Activated CD4-positive, alpha-beta T cell treated with anti-CD3 and anti-CD28 coated beads, Interleukin-2, amount 10 ng/mL, durations not matched to agents 24 days and 14 days (primary cell): Measurements from ENCODE around the gene MISP3. TPM values are rescaled to one million over a fixed set of nuclear protein-coding genes. Genes with fewer than 3 reads are reported as not detected.

Experiments used
- DNase-seq: peaks from one replicate; pipeline ENCODE4 v3.0.0; 2022
- H3K27ac Mint-ChIP-seq: one replicate; pipeline ENCODE4 v1.8.0; 2022; ENCODE audit warnings: mild to moderate bottlenecking, mixed read lengths
- H3K27me3 Mint-ChIP-seq: one replicate; pipeline ENCODE4 v1.8.0; 2022; ENCODE audit warnings: mixed read lengths
- H3K36me3 Mint-ChIP-seq: one replicate; pipeline ENCODE4 v1.8.0; 2022; ENCODE audit warnings: low read depth, mild to moderate bottlenecking, mixed read lengths
- H3K4me1 Mint-ChIP-seq: one replicate; pipeline ENCODE4 v1.8.0; 2021; ENCODE audit warnings: mixed read lengths
- H3K4me3 Mint-ChIP-seq: one replicate; pipeline ENCODE4 v1.8.0; 2022; ENCODE audit warnings: mild to moderate bottlenecking, moderate library complexity, mixed read lengths
- H3K9me3 Mint-ChIP-seq: one replicate; pipeline ENCODE4 v1.8.0; 2021; ENCODE audit warnings: mixed read lengths
- intact Hi-C: fragments of 100-400 bp; cut with micrococcal nuclease; formaldehyde crosslinking; loops from one replicate; pipeline ENCODE4 v1.15.1; 2023
- total RNA-seq: library from RNA; stranded (reverse); gene quantifications from 2 replicates; pipeline ENCODE4 v1.2.3, GENCODE V29; 2022

Gene MISP3
- total RNA-seq, 1 donor from 2014 or later = 2.7 TPM

- Mint-ChIP-seq H3K4me1 (peaks cover 16% of the 10 kb centered on the region), H3K4me3 (peak overlapping the region; percentile 99), H3K27ac (peak overlapping the region; percentile 99), H3K9me3 (no peaks in the 10 kb centered on the region), H3K27me3 (peaks cover 6% of the 10 kb centered on the region), H3K36me3 (peaks cover 2% of the 10 kb centered on the region)
- DNase-seq = peak; percentile 83
- intact Hi-C loops = loop anchor here (1.0 to 10.0 kb wide), 7 partner anchors 7 to 299 kb away; partner anchors contain the start of genes C19orf53 and RFX1
Measured at GRCh38 chr19:14073925-14074838, 1.6 kb downstream of the MISP3 start.

DNA sequence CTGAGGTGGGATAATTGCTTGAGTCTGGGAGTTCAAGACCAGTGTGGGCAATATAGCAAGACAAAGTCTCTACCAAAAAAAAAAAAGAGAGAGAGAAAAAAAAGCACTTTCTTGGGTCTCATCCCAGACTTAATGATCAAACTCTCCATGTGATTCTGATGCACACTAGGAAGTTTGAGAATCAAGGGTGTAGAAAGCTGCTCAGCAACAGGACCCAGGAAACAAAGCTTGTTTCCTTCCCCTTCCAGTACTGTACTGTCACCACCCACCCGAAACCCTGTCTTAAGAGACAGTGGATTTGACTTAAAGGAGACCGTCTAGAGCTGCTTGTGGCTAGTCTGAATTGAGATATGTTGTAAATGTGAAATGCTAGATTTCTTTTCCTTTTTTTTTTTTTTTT, 5.8 kb downstream of the MISP3 start:
- H3K27me3 Mint-ChIP-seq = peaks cover 3% of the 10 kb centered on the region

DNA sequence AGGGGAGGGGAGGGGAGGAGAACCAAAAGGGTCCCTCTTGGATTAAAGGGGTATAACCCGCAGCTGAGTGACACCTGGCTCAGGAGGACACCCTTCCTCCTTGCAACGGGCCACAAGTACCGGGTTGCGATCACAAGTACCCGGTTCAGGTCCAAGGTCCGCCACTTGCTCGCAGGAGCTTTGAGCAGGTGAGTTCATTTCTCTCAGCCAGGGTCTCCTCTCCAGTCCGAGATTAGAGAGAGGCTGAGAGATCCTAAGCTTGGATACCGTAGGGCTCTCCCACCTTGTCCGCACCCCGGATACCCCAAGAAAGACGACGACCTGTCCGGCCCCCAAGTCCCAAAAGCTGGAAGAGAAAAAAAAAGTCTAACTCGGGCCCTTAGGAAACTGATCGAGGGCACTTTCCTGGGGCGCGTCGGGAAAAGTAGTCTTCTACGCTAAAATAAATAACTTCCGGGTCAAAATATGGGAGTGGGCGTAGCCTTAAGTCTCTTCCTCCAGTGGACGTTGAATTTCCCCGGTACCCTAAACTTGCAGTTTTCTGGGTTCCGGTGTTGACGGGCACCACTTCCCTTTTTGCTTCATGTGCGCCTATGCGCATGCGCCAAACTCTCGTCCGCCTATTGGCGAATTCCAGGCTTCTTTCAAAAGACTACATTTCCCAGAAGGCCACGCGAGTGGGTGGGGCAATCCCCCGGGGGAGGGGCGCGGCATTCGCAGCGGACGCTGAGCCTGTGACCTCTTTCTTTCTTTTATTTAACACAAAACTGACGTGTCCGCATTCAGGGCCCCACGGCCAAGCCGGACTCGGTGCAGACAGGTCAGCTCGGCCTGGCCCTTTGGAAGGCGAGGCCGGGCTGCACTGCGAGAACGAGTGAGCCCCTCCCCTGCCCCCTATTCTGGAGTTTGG, 8.6 kb downstream of the MISP3 start:
- Mint-ChIP-seq H3K4me3 (peak overlapping the region; percentile 96), H3K4me1 (peaks cover 19% of the 10 kb centered on the region), H3K36me3 (peaks cover 3% of the 10 kb centered on the region), H3K9me3 (no peaks in the 10 kb centered on the region), H3K27me3 (no peaks in the 10 kb centered on the region), H3K27ac (peak overlapping the region; percentile 93)
- intact Hi-C loops = loop anchor here (1.0 to 5.0 kb wide), 6 partner anchors 8 to 930 kb away; partner anchors contain the start of genes ASF1B, DCAF15, IER2 and RFX1
- peak; percentile 100 for DNase-seq

More for the DNA sequence above, 5.8 kb downstream of the MISP3 start:
- Mint-ChIP-seq H3K4me3 (no peak overlapping the region), H3K4me1 (peaks cover 28% of the 10 kb centered on the region), H3K27ac (no peak overlapping the region), H3K36me3 (peaks cover 2% of the 10 kb centered on the region), H3K9me3 (no peaks in the 10 kb centered on the region)
- no peak for DNase-seq
- intact Hi-C loops = loop anchor here (10.0 kb wide), 1 partner anchor 304 kb away; the partner anchor contains the start of gene C19orf53

GRCh38 chr19:14081797-14082674, 9.4 kb downstream of the MISP3 start:
- Mint-ChIP-seq H3K27me3 (no peaks in the 10 kb centered on the region), H3K36me3 (peaks cover 9% of the 10 kb centered on the region), H3K27ac (peak overlapping the region; percentile 93), H3K4me3 (peak overlapping the region; percentile 96), H3K4me1 (peaks cover 19% of the 10 kb centered on the region), H3K9me3 (no peaks in the 10 kb centered on the region)
- intact Hi-C loops = loop anchor here (1.0 to 5.0 kb wide), 6 partner anchors 9 to 931 kb away; partner anchors contain the start of genes ASF1B, DCAF15, IER2 and RFX1
- DNase-seq = peak; percentile 78

DNA sequence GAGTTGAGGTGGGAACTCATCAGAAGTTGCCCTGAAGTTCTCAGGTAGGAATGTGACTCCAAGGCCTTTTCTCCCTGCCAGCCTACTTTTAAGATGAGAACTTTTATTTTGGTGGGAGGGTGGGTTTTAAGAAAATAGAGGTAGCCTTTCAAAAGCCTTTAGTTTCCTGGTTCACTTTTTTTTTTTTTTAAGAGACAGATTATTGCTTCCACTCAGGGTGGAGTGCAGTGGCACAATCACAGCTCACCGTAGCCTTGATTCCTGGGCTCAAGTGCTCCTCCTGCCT, 10.0 kb downstream of the MISP3 start:
- Mint-ChIP-seq H3K4me1 (peaks cover 17% of the 10 kb centered on the region), H3K27ac (no peak overlapping the region), H3K27me3 (no peaks in the 10 kb centered on the region), H3K4me3 (peak overlapping the region; percentile 96), H3K9me3 (no peaks in the 10 kb centered on the region), H3K36me3 (peaks cover 11% of the 10 kb centered on the region)
- DNase-seq = no peak
- intact Hi-C loops = loop anchor here (5.0 kb wide), 1 partner anchor 55 kb away; the partner anchor contains the start of gene ASF1B

- intact Hi-C loops = no loop called here
- H3K36me3 Mint-ChIP-seq = peaks cover 25% of the 10 kb centered on the region
- no peak within 1 kb of the TSS for H3K4me3 Mint-ChIP-seq
- no peaks in the 10 kb centered on the region for H3K27me3 Mint-ChIP-seq
- H3K27ac Mint-ChIP-seq = no peak within 1 kb of the TSS
- H3K4me1 Mint-ChIP-seq = peaks cover 20% of the 10 kb centered on the region
- no peak for DNase-seq
- no peaks in the 10 kb centered on the region for H3K9me3 Mint-ChIP-seq
Measured at GRCh38 chr19:14085309-14085995, 12.9 kb downstream of the MISP3 start, which contains the start of gene C19orf67. Gene C19orf67 (minus strand): TSS chr19:14085783. CDS start chr19:14085627, 156 bp downstream.

- H3K27me3 Mint-ChIP-seq = no peaks in the 10 kb centered on the region
- H3K9me3 Mint-ChIP-seq = no peaks in the 10 kb centered on the region
- DNase-seq = no peak
- no peak overlapping the region for H3K4me3 Mint-ChIP-seq
- intact Hi-C loops = no loop called here
- peaks cover 20% of the 10 kb centered on the region for H3K4me1 Mint-ChIP-seq
- no peak overlapping the region for H3K27ac Mint-ChIP-seq
- peaks cover 25% of the 10 kb centered on the region for H3K36me3 Mint-ChIP-seq
Measured at GRCh38 chr19:14086098-14086497, 13.5 kb downstream of the MISP3 start.

DNA sequence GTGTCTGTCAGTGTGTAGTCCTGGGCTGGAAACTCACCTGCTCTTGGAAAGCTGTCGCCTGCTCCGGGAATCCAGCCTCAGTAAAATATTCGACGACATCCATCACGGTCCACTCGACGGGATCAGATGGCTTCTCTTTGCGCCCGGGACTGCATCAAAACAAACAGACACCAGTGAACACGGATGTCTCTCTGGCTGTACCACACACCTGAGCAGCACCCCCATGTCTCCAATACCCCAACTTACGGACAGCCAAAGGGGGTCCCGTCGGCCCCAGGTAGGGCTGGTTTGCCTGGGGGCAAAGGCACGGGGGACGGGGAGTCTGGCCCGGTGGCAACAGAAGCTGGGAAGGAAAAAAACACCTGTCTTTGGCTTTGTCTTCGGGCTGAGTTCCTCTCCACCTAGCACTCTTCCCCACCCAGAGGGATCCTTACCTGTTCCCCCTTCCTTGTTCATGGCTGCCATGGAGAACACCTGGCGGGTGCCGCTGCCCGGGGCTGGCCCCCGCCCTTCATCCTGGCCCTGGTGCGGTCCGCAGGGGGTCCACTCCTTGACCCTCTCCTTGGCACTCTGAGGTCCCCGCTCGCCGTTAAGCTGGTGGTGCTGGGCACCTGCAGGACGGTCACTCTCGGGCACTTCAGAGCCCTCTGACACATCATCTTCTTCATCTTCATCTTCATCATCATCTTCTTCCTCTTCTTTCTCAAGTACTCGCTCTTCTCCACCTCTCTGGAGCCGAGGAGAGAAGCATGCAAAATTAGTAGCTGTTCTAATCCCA, 16.2 kb downstream of the MISP3 start:
- H3K4me1 Mint-ChIP-seq = peaks cover 18% of the 10 kb centered on the region
- intact Hi-C loops = no loop called here
- DNase-seq = peak; percentile 60
- H3K27me3 Mint-ChIP-seq = no peaks in the 10 kb centered on the region
- peaks cover 5% of the 10 kb centered on the region for H3K9me3 Mint-ChIP-seq
- H3K27ac Mint-ChIP-seq = peak overlapping the region; percentile 67
- peaks cover 39% of the 10 kb centered on the region for H3K36me3 Mint-ChIP-seq
- H3K4me3 Mint-ChIP-seq = peak overlapping the region; percentile 76

GRCh38 chr19:14089412-14089661, 16.8 kb downstream of the MISP3 start:
- Mint-ChIP-seq H3K4me3 (peak overlapping the region; percentile 76), H3K27ac (peak overlapping the region; percentile 67), H3K36me3 (peaks cover 39% of the 10 kb centered on the region), H3K27me3 (no peaks in the 10 kb centered on the region), H3K4me1 (peaks cover 18% of the 10 kb centered on the region), H3K9me3 (peaks cover 5% of the 10 kb centered on the region)
- intact Hi-C loops = no loop called here
- no peak for DNase-seq

- Mint-ChIP-seq H3K27me3 (no peaks in the 10 kb centered on the region), H3K4me3 (peak overlapping the region; percentile 78), H3K27ac (peak overlapping the region; percentile 76), H3K36me3 (peaks cover 43% of the 10 kb centered on the region), H3K9me3 (peaks cover 5% of the 10 kb centered on the region), H3K4me1 (peaks cover 19% of the 10 kb centered on the region)
- DNase-seq = peak; percentile 85
- intact Hi-C loops = loop anchor here (2.0 kb wide), 1 partner anchor 47 kb away; the partner anchor contains the start of gene ASF1B
Measured at GRCh38 chr19:14089662-14090508, 17.3 kb downstream of the MISP3 start.

- H3K27me3 Mint-ChIP-seq = no peaks in the 10 kb centered on the region
- peaks cover 5% of the 10 kb centered on the region for H3K9me3 Mint-ChIP-seq
- peaks cover 17% of the 10 kb centered on the region for H3K4me1 Mint-ChIP-seq
- H3K27ac Mint-ChIP-seq = peak within 1 kb of the TSS; percentile 98
- H3K4me3 Mint-ChIP-seq = peak within 1 kb of the TSS; percentile 92
- DNase-seq = peak; percentile 90
- intact Hi-C loops = loop anchor here (1.0 to 2.0 kb wide), 3 partner anchors 17 to 46 kb away; partner anchors contain the start of genes ASF1B and PRKACA
- H3K36me3 Mint-ChIP-seq = peaks cover 40% of the 10 kb centered on the region
Measured at GRCh38 chr19:14090509-14091080, 18.0 kb downstream of the MISP3 start, which contains the start of gene SAMD1. Gene SAMD1 (minus strand): TSS chr19:14090751.
